Cardiac septum (tissue), 1 donor: ENCODE measurements around the gene SCTR. TPM values are rescaled to one million over a fixed set of nuclear protein-coding genes. Genes with fewer than 3 reads are reported as not detected.

ENCODE experiments used
- DNase-seq: peaks from one replicate; pipeline ENCODE4 v3.0.0-alpha.2; 2020; ENCODE audit warnings: low spot score
- intact Hi-C: fragments of 100-400 bp; cut with DNase I; formaldehyde crosslinking; loops from one replicate; pipeline ENCODE4 v1.14.0; 2022
- total RNA-seq: library from RNA; stranded (reverse); fragmentation: NEBNext Ultra II Directional; extraction: Animal tissue kit (Norgen Biotek cat#: 25700); gene quantifications from one replicate; pipeline ENCODE4 v1.2.1, GENCODE V29; 2021
- donor health status: DM: no; HTN: no; CAD: no.

Gene SCTR
- total RNA-seq, 1 donor from 2014 or later = 0.59 TPM

DNA sequence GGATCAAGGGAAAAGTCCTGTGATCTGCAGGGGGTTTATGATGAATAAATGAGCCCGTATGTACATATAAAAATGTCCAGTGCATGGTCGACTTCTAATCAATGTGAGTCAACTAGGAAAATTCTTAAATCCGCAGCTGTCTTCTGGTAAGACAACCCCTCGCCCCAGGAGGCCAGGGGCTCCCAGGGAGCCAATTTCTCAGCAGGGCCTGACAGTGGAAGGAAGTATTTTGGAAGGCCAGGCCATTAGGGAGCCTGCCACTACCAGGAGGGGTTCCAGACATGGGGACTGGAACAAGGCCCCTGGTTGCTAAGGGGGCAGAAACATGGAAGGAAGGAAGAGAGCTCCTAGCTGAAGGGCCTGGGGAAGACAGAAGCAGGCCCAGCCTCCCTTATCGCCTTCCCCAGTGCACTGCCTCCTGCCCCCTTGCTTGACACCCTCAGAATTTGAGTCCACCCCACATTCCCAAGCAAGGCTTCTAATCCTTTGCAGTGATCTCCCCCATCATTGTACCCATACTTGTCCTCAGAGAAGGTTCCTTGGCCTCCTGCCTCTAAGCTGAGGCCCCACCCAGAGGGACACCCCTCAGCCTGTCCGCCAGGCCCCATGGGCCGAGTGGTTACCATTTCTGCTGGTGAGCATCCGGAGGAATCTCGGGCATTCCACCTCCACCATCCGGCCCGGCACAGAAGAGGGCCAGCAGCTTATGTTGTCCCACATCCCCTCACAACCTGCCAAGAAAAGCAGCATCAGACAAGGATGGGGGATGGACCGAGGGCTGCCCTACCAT is 45.9 kb downstream of the SCTR start:
- intact Hi-C loops = loop anchor here (10.0 kb wide), 1 partner anchor 594 kb away; no protein-coding TSS in a partner anchor
- DNase-seq = no peak

DNA sequence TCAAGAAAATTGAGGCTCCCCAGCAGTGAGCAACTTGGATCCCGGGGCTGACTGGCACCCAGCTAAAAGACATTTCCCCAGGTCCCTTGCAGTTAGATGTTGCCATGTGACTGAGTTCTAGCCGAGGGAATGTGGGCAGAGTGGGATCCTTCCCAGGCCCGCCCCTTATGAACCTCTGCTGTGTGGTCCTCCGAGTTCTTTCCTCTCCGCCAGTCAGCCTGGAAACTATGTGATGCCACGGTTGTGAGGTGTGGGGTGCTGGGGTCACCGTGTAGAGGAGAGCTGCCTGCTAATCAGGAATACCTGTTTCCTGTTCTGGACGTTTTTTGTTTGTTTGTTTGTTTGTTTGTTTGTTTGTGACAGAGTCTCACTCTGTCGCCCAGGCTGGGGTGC is 47.2 kb downstream of the SCTR start:
- intact Hi-C loops = loop anchor here (2.0 to 10.0 kb wide), 2 partner anchors 464 to 592 kb away; no protein-coding TSS in a partner anchor
- peak; percentile 17 for DNase-seq

DNA sequence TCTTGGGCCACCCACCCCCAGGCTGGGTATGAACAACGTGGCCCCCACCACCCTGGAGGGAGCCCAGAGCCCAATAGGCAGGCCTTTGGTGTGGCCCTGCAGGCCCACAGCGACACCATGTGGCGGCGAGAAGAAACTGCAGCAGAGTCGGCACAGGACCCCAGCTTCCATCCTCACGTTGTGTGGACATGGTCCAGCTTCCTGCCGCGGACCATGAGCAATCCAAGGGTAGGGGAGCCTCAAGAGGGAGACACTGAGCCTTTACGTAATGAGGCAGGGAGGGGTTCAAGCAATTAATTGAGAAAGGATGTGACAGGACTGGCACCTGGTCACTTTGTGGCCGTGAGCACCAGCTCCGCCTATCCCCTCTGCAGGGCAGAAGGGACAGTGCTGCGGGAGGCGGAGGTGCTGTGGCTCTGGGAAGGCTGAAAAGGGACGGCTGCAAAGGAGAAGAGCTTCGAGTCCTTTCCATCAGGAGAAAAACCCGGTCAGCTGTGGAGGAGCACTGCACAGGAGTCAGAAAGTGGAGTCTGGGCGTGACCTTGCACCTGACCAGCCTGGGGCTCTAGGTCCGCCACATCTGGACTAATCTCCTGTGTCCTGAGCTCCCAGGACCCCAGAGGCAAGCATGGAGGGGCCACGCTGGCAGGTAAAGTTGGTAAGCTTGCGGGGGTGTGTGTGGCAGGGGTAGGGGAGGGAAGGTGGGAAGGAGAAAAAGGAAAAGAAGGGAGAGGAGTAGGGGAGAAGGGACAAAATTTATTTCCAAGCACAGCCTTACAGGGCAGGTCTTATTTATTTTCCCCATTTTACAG is 47.8 kb downstream of the SCTR start:
- DNase-seq = peak; percentile 80
- intact Hi-C loops = loop anchor here (2.0 to 10.0 kb wide), 2 partner anchors 464 to 592 kb away; no protein-coding TSS in a partner anchor

DNA sequence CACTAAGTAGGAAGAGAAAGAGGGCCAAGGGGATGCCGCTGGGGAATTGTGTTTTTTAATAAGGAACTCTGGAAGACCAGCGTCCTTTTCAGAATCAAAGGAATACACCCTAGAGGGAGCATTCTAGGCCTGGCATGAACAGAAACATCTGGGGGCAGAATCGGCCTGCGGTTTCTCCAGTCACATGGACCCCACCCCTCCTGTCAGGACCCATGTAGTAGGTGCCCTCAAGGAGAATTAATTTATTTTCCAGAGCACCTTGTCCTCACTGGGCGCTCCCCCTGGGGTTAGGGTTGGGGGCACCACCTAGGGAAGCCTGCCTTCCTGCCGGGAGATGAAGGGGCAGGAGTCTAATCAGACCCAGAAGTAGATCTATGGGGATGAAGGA is 48.4 kb downstream of the SCTR start:
- intact Hi-C loops = loop anchor here (1.0 to 10.0 kb wide), 3 partner anchors 69 to 591 kb away; no protein-coding TSS in a partner anchor
- no peak for DNase-seq

DNA sequence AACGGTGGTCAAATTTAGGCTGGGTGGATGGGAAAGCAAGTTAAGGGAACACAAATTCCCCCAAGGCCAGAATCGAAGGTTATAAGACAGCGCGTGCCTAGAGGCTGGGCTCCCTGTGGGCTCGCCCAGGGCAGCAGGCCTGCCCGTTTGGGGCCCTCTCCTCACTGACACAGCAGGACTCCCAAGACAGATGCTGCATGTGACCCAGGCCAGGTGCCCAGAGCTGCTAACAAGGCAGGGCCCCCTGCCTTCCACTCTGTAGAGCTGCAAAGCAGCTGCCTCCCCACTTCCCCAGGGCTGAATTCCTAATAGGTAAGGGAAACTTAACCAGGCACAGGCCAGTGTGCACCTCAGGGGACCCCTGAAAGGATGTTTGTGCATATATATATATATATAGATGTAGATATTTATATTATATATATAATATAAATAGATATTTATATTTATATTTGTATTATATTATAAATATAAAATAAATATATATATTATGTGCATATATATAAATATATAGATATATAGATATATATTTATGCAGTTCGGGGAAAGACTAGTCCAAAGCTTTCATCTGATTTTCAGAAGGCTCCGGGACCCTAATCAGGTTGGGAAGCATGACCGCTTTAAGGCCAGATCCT is 48.9 kb downstream of the SCTR start:
- intact Hi-C loops = loop anchor here (1.0 to 10.0 kb wide), 2 partner anchors 68 to 591 kb away; no protein-coding TSS in a partner anchor
- peak; percentile 76 for DNase-seq

DNA sequence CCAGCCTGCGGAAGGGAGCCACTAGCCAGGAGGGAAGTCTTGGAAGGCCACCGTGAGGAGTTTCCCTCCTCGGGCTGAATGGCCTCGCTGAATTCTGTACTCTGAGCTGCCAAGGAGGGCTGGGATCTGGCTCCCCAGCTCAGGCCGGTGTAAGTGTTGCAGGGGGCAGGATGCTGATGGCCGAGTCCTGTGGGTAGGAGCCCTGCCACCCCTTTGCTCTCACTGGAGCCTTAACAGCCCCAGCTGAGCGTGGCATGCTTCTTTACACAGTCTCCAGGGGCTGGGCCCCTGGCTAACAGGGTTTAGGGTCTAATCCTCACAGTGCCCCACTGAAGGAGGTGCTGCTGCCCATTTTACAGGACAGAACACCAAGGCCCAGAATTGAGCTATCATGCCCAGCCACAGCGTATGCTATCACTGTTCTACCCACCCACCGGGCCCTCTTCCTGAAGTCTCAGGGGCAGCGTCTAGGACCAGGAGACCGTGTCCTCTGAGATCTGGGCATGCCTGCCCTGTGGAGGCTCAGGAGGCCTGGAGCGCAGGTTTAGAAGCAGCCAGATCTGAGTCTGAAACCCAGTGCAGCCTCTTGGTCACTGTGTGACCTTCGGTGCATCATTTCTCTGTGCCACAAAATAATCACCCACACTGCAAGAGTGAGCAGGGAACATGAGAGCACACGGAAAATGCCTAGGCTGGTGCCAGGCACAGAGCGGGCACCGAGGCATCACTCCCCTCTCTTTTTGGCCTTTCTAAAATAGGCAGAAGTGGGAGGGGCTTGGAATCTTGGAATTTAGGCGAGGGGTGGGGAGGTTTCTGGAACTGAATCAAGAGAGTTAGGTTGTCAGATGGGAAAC is 49.7 kb downstream of the SCTR start:
- intact Hi-C loops = loop anchor here (1.0 to 10.0 kb wide), 2 partner anchors 67 to 590 kb away; no protein-coding TSS in a partner anchor
- peak; percentile 60 for DNase-seq

DNA sequence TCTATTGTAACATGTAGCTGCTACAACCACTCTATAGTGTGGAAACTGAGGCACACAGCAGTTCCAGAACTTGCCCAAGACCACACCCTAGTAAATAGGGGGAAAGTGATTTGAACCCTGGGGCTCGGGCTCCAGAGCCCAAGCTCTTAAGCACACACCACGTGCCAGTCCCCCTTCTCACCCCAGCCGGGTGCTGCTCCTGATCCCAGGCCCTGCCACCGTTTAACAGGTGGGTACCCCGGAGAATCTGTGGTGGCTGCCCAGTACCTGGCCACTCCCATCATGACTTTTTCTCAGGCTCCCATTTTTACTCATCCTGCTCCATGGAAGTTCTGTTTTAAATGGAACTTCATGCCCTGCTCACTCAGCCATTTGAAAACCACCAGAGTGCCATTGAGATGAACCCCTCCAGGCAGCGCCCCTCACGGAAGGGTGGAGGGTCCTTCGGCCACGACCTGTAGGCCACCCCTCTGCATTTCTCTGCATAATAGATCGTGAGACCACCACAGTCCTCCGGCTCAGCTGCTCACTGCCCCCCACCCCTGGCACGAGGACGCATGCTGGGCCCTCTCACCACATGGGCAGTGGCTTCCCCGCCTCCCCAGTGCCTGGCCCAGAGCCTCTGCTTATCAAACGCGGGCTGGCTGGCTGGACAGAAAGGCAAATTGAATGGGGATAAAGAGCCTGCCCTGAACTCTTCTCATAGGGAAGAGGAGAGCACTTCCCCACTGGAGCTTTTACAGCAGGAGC is 50.5 kb downstream of the SCTR start:
- intact Hi-C loops = loop anchor here (10.0 kb wide), 1 partner anchor 589 kb away; no protein-coding TSS in a partner anchor
- peak; percentile 74 for DNase-seq

DNA sequence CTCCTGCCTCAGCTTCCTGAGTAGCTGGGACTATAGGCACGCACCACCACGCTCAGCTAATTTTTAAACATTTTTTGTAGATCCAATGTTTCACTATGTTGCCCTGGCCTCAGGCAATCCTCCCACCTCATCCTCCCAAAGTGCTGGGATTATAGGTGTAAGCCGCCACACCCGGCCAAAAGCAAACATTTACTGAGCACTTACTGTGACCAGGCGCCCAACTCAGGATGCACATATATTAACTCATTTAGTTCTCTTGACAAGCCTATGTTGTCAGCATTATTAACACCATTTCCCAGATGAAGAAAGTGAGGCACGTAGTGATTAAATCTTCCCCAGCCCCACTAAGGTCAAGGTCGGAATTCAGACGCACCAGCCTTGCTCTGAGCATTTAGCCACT is 51.5 kb downstream of the SCTR start:
- intact Hi-C loops = loop anchor here (10.0 kb wide), 1 partner anchor 588 kb away; no protein-coding TSS in a partner anchor
- DNase-seq = peak; percentile 35

DNA sequence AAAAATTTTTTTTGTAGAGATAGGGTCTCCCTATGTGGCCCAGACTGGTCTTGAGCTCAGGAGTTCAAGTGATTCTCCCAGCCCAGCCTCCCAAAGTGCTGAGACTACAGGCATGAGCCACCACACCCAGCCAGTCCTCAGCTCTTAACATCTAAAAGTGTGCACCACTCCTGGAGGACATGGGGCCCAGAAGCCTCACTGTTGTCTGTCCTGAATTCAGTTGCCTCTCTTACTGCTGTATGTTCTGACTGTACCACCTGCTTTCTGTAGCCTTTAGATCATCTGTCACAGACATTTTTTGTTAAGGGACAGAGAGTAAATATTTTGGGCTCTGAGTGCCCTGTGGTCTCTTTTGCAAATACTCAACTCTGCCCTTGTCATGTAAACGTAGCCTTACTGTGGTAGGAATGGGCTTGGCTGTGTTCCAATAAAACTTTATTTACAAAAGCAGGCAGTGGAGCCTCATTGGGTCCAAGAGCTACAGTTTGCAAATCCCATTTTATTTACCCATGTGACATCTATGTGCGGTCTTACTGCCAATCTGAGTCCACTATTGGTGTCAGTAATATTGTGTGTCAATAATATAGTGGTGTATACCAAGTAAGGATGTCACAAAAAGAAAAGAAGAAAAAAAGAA is 54.5 kb downstream of the SCTR start:
- DNase-seq = peak; percentile 68
- intact Hi-C loops = loop anchor here (10.0 kb wide), 1 partner anchor 585 kb away; no protein-coding TSS in a partner anchor

DNA sequence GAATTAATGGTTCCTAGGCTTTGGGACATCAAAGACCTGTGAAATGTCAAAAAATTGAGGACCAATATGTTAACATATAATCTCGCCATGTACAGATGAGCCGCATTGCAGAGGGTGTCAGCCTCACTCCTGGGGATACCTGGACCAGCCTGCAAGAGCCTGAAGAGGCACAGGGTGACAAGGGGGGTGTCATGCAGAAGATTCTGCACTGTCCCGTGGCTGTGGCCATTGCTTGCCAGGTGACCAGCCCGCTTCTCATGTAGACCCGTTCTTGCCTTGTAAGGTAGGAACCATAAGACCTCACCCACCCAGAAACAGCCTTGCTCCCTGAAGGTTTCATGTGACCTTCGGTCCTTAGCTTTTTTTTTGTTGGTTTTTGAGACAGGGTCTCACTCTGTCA is 55.2 kb downstream of the SCTR start:
- intact Hi-C loops = no loop called here
- peak; percentile 41 for DNase-seq

DNA sequence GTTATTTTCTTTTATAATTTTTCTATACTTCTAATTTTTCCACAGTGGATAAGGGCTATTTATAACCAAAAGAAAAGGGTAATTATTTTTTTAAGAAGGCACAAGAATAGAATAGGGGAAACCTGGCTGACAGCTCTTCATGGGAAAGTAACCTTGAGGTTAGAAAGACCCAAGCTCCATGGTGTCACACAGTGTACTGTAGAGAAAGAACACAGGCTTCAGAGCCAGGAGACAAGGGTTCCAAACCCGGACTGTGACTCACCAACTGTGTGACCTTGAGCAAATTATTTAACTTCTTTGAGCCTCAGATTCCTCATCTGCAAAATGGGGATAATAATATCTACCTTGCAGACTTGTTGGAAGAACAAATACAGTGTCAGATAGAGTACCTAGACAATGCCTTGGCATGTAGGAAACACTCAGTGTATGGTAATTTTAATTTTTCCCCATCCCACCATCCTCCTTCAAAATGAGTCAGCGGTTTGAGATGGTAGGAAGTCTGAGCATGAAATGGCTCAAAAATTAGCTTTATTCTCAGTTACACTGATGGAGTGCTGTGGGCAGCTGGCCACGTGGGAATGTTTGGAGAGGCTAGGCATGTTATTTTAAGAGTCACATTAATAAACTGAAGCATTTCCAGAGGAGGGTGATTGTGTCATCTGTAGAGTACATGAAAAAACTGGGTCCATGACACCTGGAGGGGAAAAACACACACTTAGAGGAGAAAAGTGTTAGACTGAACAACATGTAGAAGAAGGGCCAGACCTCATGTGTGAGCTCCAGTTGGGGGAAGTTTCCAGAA is 55.9 kb downstream of the SCTR start:
- DNase-seq = peak; percentile 43
- intact Hi-C loops = no loop called here

DNA sequence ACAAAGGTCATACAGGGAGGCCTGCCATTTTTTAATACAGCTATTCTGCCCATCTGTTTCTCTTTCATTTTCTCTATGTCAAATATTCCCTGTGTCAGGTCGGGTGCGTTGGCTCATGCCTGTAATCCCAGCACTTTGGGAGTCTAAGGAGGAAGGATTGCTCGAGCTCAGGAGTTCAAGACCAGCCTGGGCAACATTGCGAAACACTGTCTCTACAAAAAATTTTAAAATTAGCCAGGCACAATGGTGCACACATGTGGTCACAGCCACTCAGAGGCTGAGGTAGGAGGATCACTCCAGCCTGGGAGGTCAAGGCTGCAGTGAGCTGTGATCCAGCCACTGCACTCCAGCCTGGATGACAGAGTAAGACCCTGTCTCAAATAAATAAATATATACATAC is 57.9 kb downstream of the SCTR start:
- intact Hi-C loops = no loop called here
- no peak for DNase-seq

DNA sequence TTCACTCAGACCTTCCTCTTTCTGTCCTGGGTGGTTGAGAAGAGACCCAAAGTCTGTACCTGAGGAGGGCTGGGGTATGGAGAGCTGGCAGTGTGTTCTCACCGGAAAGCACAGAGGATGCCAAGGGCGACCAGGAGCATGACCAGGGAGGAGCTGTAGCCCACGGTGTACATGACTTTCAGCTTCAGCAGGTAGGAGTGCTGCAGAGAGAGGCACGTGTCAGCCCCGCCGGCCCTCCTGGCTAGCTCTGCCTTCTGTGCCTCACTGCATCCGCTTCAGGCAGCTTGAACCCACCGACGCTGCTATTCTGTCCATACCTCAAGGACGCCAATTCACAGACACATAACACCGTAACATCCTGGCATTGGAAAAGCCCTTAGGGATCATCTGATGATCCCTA is 58.6 kb downstream of the SCTR start:
- intact Hi-C loops = no loop called here
- no peak for DNase-seq

DNA sequence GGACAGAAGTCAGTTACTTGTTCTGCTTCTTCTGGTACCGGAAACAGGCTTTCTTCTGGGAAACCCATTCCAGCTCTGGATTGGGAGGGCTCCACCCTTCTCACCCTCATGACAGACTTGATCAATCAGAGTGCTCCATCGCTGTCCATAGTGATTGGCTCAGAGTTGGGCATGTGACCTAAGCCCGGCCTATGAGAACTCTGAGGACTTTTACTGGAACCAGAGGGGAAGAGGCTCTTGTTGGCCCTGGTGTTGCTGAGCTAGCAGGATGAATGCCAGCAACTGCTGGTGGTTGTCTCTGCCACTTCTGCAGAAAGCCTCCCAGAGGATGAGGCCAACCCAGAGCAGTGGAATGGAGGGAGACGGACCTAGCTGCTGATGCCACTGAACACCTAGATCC is 59.3 kb downstream of the SCTR start:
- DNase-seq = no peak
- intact Hi-C loops = no loop called here

DNA sequence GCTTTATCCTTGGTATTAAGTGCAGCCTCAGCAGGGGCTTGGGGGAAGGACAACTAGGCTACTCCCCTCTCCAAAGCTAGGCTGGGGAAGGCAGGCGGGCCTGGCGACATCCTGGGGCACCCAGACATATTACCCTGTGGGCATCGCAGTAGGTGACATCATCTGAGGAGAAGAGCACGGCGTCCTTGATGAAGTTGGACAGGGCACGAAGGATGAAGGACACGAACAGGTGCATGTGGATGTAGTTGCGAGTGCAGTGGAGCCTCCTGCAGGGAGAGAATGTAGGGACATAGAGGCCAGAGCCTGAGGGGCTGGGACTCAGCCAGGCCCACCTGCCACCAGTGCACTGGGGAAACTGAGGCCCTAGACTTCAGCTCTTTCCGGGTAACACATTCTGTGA is 60.3 kb downstream of the SCTR start:
- intact Hi-C loops = no loop called here
- DNase-seq = no peak

DNA sequence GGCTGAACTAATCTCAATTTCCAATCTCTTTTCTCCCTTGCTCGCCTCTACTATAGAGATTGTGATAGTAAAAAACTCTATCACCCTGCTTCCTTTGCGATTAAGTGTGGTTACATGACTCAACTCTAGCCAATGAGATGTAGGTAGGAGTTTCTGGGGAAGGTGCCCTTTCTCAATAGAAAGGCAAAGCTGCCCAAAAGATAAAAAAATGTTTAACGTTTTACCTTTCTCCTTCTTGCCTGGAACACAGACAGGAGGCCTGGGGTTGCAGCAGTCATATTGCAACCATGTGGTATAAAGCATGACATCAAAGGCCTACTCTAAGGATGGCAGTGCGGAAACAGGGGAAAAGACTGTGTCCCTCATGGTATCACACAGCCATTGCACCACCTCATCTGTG is 61.1 kb downstream of the SCTR start:
- intact Hi-C loops = no loop called here
- no peak for DNase-seq

DNA sequence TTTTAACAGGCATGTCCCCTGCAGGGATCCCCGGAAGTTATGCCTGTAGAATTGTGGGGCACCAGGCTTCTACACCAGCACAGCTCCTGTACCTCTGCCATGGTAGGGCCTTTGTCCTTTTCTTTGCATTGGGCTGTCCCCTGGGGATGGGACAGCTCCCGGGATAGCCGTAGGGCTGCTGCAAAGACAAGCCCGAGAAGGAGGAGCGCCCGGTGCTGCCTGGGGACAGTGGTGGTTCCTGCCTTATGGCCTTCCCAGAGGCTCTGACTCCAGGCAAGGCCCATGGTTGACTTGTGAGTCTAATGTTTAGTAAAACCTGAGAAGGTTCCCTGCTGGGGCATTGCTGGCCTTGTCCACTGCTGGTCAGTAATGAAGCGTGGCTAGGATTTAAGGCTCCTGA is 61.7 kb downstream of the SCTR start:
- intact Hi-C loops = no loop called here
- no peak for DNase-seq
